ENCODE results near the gene CAPNS1.

- TF ChIP-seq CTCF (IDR thresholded peaks at IDR 0.05 in 4 of 5, conservative IDR thresholded peaks at IDR 0.05 in 1 of 5) (no peak), POLR2A (IDR thresholded peaks at IDR 0.05) (no peak)
Measured at GRCh38 chr19:36116344-36116637, 23.6 kb upstream of the CAPNS1 start.

Measured in gastrocnemius medialis (tissue), 4 donors.